ENCODE results near the gene PTPN20.

PTPN20 gene

DNA sequence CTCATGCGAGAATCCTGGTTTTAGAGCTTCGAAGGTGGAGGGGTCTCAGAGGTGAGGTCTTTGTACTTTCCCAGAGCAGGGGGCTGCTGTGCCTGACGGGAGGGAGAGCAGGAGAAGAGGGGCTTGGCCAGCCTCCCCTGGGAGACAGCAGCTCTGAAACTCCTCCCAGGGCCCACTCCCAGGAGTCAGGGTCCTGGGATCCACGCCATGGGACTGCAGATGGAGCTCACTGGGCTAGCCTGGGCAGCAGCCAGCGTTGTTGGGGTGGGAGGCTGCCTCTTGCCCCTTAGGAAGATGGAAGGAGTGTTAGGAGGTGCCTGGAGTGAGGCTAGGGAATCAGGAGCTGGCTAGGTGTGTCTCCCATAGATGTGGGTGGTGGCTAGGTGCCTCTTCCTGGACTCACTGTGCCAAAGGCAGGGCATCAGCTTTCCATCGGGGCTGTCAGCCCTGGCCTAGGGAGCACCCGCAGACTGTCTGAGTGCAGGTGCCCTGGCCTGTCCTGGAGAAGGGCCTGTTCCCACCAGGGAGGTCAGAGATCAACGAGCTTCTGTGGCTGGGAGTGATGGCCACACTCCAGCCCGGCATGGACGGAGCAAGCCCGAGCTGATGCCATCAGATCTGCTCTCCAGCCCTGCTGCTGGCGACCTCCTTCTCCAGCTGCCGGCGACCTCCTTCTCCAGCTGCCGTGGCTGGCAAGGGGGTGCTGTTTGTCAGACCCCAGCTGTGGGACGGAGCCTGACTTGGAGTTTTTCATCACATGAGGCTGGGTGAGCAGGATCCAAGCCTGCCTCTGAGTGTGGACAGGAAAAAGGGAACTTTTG lies 111.3 kb downstream of the PTPN20 start:
- no peak for DNase-seq

DNA sequence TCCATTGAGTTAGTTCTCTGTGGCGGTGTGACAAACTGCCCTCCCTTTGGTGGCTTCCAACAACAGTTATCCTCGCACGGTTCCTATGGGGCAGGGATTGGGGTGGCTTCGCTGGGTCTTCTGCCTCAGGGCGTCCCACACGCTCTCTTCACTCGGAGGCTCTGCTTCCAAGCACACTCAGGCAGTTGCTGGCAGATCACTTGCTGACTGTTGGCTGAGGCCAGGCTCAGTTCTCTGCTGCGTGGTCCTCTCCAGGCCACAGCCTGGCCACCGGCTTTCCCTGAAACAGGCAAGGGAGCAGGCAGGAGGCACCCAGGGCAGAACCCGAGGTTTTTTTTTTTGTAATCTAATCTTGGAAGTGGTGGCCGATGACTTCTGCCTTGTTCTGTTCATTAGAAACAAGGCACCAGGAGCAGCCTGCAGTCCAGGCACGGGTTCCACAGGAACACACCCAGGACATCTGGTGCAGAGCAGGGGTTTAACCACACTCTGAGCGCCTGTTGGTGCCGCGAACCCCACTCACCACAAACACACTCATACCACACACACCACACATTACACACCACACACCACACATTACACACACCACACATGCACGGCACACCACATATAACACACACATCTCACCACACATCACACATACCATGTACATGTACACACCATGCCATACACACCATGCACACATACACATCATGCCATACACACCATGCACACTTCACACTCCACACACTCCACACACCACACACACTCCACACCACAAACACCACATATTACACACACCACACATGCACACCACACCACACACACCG lies 112.2 kb downstream of the PTPN20 start:
- DNase-seq, result peak in 1 of 5 experiments; percentile 90

DNA sequence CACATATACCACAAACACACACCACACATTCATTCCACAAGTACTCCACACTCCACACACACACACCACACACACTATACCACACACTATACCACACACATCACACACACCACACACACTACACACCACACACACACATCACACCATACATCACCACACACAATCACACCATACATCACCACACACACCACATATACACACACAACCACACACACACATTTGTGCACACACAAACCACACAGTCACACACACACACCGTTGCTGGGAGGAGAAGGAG lies 112.8 kb downstream of the PTPN20 start:
- no peak for DNase-seq

DNA sequence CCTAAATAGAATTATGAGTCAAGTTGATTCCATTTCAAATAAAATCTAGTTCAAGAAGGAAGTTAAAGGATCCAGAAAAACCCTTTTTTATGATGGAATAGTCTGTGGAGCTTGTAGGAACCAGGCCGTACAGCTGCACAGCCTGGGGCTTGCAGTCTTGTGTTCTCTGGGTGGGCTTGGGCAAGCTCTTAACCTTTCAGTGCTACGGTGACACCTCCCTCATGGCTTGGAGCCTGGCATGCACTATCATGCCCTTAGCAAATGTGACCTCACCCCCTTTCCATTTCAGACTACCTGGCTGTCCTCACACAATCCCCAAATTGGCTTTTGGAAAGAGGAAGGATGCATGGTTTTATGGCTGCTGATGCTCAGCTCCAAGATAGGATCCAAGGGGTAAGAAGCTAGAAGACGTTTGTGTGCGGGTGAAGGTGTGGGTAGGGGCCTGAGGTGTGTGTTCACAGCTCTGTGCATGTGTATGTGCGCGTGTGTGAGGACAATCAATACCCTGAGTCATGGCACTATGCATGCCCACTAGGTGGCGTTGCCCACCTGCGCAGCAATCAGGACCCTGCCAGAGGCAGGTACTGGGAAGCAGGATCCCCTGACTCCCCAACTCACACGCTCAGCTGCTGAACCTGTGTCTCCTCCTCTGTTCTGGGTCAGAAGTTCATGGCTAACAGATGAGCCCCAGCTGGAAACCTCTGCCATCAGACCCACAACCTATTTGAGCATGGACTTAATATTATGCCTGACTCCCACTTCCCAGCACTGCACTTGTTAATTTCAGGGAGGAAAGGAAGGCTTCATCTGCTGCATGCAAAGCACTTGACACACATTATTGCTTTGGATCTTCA lies 113.4 kb downstream of the PTPN20 start:
- DNase-seq, result peak in 4 of 5 experiments; percentile 9 to 88 (median 44)

DNA sequence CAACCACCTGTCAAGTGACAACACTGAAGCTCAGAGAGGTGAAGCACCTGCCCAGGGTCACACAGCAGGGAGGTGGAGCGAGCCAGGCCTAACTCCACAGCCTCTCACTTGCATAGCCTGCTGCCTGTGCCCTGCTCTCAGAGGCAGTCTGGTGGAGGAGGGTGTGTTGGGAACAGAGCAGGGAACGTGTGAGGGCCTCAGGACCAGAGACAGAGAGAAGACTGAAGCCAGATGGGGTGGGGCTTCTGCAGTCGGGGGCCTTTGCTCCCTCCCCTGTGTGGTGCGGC lies 114.0 kb downstream of the PTPN20 start:
- DNase-seq, result no peak

DNA sequence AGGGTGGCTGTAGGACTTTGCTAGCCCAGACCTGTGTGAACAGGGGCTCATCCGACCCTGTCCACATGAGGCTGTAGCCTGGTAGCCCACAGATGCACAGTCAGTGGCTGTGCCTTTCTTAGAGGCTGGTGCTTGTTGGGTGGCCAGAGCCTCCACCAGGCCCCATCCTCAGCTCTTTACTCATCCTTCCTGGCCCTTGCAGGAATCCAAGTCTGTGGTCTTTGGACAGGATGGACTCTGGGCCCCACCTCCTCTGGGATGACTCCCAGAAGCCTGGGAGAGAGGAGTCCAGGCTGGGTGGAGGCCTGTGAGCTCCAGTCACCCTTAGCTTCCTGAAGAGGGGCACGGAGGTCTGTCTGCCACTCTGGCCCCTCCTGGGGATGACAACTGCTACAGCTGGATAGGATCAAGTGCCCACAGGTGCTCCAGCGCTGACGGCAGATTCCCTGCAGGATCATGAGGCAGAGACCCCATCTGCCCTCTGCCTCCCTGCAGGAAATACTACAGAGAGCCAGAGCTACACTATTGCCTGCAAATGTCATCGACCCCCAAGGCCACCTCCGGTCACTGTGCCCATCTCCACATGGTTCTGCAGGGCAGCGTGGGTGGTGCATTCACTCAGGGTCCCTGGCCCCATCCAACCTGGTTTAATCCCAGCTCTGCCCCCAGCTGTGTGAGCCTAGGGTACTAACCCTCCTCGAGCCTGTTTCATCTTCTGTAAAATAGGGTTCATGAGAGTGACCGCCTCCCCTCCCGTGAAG lies 114.5 kb downstream of the PTPN20 start:
- no peak for DNase-seq

DNA sequence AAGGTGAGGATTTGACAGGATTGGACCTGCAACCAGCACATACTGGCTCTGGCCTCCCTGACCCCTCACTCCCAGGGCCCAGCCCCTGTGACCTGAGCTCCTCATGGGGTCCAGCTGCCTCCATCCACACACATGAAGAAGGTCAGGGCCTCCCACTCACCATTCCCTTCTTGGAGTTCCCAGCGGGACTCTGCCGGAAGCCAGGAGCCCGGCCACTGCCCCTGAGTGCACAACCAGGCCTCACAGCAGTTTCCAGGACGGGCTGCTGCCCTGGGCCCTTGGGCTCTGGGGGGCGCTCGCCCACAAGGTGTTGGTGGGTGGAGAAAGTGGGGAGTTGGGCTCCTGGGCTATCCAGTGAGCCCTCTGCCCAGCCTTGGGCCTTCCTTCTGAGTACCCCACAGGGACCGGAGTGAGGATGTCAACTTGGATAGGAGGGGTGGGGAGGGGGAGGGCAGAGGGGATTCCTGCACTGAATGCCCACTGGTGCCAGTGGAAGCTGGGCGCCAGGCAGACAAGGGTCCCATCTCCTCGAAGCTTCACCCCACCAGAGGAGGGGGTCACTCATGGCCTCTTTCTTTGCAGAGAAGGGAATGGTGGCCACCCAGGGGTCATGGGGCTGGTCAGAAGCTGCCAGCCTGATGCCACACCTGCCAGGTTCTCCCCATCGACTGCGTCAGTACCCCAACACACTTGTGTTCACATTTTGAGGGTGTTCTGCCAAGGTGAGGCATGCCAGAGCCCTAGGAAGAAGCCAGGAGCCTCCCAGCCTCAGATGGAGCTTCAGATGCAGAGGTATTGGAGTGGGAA lies 115.3 kb downstream of the PTPN20 start:
- DNase-seq, result no peak

DNA sequence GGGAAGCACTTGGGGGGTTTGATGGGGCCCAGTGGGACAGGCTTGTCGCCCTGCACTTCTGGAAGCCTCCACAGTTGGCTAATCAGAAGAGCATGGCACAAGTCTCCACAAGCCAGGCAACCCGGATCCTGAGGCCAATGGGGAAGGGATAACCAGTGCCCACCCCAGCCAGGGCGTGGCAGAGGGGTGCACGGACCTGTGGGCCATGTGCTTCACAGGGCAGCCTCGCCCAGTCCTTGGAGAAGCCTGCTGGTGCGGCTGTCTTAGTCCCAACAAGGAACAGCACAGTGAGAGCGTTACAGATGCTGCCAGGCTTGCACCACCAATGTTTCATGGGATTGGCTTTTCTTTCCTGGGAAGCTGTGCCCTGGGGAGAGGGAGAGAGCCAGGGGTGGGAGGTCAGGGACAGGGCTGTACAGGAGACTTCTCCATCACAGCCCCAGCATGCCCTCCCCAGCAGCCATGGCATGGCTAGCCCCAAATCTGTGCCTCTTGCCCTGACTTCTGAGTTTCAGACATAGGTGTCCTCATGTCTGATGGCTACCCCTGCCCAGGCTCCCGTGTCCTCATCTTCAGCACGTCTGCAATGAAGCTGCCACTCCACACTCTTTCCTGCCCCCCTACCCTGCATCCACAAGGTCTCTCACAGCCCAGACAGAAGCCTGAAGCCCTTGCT lies 116.0 kb downstream of the PTPN20 start:
- no peak for DNase-seq

DNA sequence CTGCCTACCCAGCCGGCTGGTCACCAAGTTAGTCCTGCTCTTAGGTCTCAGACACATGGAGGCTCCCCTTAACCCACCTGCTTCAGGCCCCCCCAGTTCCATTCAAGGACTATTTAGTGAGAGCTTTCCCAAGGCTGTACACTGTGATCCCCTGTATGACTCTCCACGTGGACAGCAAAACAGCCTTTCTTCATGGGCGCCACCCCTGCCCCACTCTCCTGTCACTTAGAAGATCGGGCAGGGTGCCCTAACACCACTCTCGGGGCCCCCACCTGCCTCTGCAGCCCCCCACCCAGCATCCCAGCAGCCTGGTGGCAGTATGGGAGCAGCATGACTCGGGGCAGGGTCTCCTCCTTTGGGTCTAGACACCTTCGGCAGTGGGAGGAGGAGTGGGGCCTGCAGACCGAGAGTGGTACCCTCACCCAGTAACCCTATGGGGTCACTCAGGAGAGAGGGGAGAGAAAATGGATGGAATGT lies 116.6 kb downstream of the PTPN20 start:
- no peak for DNase-seq

DNA sequence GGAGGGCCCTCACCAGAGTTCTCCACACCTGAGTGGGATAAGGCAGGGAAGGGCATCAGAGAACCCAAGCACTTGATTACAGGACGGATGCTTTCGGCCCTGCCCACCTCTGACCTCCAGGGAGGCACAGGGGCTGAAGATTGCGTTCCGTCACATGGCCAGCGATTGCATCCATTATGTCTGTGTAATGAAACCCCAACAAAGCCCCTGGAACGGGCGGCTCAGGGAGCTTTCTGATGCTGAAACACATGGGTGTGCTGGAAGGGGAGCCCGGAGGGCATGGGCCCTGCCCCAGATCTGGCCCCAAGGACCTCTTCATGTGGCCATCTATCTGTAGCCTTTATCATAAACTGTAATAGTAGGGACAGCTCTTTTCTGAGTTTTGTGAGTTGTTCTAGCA lies 117.2 kb downstream of the PTPN20 start:
- DNase-seq, result no peak

DNA sequence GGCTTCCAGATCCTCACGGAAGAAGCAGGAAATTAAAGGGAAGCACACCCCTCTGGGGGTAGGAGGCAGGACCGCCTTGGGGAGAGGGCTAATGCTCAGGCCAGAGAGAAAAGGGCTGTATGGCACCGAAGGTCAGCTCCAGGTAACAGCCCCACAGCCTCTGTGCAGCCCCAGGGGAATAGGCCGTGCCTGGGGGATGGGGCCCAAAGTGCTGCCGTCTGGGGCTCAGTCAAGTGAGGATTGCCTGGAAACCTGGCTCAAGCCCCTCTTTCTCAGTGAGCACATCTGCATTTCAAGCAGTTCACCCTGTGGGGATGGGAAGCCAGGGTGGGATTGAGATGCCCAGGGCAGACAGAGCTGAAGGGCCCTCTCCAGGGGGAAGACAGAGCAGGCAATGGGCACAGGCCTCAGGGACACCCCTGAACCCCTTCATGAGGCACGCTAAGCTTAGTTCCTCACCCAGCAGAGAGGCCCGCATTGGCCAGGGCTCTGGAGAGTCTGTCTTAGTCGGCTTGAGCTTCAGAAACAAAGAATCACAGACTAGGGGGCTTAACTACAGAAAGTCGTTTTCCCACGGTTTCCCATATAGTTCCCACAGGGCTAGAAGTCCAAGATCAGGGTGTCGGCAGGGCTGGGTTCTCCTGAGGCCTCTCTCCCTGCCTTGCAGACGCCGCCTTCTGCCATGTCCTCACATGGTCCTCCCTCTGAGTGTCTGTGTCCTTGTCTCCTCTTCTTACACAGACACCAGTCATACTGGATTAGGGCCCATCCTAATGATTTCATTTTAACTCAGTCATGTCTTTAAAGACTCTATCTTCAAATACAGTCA lies 118.2 kb downstream of the PTPN20 start:
- no peak for DNase-seq

DNA sequence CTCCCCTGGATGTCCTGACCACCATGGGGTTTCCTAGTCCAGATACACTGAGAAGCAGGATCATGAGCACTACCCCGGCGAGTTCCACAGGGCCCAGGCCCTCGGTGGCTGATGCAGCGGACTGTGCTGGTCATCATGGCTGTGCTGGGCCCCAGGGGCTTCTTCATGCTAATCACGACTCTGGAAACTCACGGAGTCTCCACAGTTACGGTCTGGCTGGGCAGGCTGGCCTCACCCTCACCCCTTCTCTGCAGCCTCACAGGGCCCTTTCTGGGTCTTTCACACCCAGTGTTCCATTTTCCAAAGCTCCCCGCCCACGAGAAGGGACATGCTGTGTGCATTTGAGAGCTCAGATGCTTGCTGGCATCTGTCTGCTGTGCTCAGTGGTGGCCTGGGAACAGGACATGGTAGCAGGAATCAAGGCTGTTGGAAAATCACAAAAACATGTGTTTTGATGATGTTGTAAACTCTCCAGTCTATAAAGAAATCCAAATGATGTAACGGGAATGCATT lies 119.0 kb downstream of the PTPN20 start:
- no peak for DNase-seq

DNA sequence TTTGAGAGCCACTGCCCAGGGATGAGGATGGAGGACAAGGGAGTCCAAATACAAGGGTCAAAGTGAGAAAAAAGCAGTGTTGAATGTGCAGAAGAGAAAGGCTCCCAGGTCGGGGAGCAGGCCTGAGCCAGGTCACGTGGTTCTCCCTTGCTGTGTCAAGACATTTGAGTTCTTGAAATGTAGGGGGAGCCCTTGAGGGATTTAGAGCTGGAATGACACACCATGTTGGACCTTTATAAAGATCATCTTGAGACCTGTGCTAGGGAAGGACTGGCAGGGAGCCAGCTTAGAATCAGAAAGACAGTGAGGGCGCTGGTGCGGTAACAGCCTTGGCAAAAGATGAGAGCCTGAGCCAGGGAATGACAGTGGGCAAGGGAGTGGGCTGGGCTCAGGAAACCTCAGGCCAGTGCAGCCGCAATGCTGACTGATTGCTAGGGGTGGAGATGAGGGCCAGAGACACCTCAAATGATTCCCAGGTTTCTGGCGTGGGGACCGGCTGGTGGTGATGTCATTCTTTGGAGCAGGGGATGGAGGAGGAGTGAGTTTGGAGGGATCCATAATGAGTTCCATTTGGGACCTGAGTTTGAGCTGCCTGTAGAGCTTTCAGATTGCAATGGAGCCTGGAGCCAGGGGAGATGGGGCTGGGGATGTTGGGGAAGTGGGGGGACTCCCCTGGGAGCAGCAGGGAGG lies 120.1 kb downstream of the PTPN20 start:
- peak in 1 of 5 experiments; percentile 27 for DNase-seq

DNA sequence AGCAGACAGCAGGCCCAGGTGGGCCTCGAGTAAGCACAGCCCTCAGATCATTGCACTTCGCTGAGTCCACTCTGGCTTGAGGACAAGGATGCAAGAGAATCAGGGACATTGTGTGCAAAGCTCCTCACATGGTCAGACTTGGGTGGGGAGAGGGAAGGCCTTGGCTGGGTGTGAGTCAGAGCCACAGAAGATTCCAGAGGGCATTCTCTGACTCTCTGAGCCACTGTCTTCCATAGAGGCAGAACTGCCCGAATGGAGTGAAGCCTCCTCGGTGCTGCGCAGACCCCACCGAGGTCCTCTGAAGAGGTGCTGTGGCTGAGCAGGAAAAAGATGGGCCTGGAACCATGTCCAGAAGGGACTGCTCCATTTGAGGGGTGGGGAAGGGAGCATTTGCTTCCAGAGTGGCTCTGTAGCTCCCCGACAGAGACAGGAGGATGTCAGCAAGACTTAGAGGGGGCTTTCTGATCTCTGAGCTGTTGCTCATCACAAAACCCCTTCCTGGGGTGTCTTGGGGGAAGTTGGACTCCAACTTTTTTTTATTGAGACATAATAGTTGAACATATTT lies 120.8 kb downstream of the PTPN20 start:
- DNase-seq, result no peak

DNA sequence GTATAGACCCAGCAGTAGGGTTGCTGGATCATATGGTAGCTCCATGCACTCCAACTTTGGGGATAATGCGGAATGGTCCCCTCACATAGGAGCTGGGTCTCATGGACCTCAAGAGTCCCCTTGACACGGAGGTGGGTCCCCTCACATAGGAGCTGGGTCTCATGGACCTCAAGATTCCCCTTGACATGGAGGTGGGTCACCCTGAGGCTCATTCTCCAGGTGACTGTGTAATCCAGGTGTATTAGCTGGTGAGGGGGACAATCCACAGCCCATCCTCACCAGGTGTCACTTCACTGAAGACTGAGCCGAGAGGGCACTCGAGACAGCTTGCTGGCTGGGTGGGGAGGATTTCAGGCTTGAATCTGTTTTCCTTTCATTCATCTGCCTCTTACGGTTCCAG lies 121.9 kb downstream of the PTPN20 start:
- no peak for DNase-seq

DNA sequence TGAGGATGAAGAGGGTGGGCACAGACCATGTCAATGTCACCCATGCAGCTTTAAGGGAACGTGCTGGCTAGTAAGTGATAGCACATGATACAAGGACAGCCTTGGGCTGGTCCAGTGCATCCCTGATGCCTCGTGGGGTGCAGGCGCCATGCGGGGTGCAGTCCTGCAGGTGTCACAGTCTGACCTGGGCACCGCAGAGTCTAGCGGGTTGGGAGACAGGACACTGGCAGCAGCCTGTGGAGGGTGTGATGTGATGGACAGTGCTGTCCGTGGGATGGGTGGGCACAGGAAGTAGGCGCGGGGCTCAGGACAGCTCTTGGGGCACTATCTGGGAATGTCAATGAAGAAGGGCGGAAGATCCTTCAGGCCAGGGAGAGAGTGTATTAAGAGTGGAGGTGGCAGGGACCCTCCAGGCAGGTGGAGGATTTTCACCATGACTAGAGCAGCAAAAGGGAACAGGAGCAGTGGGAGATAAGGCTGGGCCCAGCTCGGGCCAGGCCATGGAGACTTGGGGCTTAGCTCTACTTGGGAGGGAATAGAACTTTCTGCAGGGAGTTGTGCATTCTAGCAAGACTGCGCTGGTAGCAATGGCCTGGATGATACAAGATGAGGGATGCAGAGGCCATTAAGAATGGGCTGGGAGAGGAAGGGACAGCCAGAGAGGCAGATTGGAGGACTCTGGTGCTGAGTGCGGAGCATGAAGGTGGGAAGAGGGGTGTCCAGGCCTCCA lies 122.5 kb downstream of the PTPN20 start:
- DNase-seq, result no peak

DNA sequence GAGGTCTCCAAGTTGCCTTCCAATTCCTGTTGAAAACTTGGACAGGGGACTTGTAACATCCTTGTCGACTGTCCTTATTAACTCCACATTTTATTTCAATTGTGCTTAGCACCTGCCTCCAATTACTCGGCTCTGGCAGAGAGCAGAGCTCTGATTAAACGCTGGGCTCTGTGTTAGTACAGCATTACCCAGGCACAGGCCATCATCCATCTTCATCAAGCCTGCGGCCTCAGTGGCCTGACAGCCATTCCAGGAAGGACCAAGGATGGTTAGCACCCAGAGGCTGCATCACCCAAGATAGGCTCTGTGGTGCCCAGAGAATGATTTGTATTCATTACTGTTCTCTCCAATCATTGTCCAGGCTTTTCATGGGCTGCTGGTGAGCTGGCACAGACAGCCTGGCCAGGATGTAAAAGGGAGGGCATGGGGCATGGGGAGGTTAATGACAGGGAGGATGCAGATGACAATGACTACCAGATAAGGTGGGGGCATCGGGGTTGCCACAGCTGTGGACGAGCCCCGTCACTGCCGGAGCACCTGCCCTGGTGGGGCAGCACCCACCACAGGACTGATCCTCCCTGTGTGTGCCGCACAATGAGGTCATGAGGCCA lies 123.3 kb downstream of the PTPN20 start:
- DNase-seq, result no peak
